ENCODE measurements around the gene COMMD6. TPM values are rescaled to one million over a fixed set of nuclear protein-coding genes. Genes with fewer than 3 reads are reported as not detected.

Gene COMMD6
- total RNA-seq, 2 experiments from 2014 or later = 81.3 to 87.6 TPM

GRCh38 chr13:75489502-75490263, 48.0 kb downstream of the COMMD6 start:
- no peak overlapping the region for H2AFZ ChIP-seq (ENCODE audit: low read length)
- H3K27ac ChIP-seq (ENCODE audit: low read depth, low read length, poor library complexity, severe bottlenecking) = no peak overlapping the region
- no peaks in the 10 kb centered on the region for H3K79me2 ChIP-seq (ENCODE audit: insufficient read depth, low read depth, low read length)
- no TSS peak for BruUV-seq (replicated peaks)
- no peak for DNase-seq (ENCODE audit: low spot score)
- ChIA-PET POLR2A (interaction anchor here (0.6 to 0.7 kb wide), 2 partner anchors 189 to 783 kb away, joined by 3 read pairs; no protein-coding TSS in a partner anchor), CTCF (ENCODE audit: unreplicated experiment) (no interaction called here)
- no peaks in the 10 kb centered on the region for H3K4me1 ChIP-seq (ENCODE audit: insufficient read depth, low read length, poor library complexity, severe bottlenecking)
- H3K4me3 ChIP-seq (ENCODE audit: low read depth, low read length, poor library complexity, severe bottlenecking) = no peak overlapping the region
- H3K9me3 ChIP-seq (ENCODE audit: low read length) = no peaks in the 10 kb centered on the region
- no peaks in the 10 kb centered on the region for H3K9me2 ChIP-seq (ENCODE audit: insufficient read depth, low read length)
- no peaks in the 10 kb centered on the region for H4K20me1 ChIP-seq (ENCODE audit: insufficient read depth, low read length)
- H3K4me2 ChIP-seq (ENCODE audit: low read length) = no peak overlapping the region
- intact Hi-C loops (cut with micrococcal nuclease; ENCODE audit: unreplicated experiment) = no loop called here
- no peaks in the 10 kb centered on the region for H3K36me3 ChIP-seq (ENCODE audit: insufficient read depth, low read length)
- TF ChIP-seq CTCF (conservative IDR thresholded peaks at IDR 0.05; ENCODE audit: low read length) (no peak), EZH2phosphoT487 (IDR thresholded peaks at IDR 0.05; ENCODE audit: borderline replicate concordance, low read depth, low read length) (no peak)

GRCh38 chr13:75486146-75487062, 51.2 kb downstream of the COMMD6 start:
- ChIA-PET POLR2A (interaction anchor here (0.5 to 1.5 kb wide), 5 partner anchors 12 to 56 kb away, joined by 3 to 6 read pairs (median 5); no protein-coding TSS in a partner anchor), CTCF (ENCODE audit: unreplicated experiment) (no interaction called here)
- H4K20me1 ChIP-seq (ENCODE audit: insufficient read depth, low read length) = no peaks in the 10 kb centered on the region
- H2AFZ ChIP-seq (ENCODE audit: low read length) = no peak overlapping the region
- no peak for DNase-seq (ENCODE audit: low spot score)
- H3K4me2 ChIP-seq (ENCODE audit: low read length) = no peak overlapping the region
- BruUV-seq (replicated peaks) = no TSS peak
- H3K27ac ChIP-seq (ENCODE audit: low read depth, low read length, poor library complexity, severe bottlenecking) = no peak overlapping the region
- H3K4me3 ChIP-seq (ENCODE audit: low read depth, low read length, poor library complexity, severe bottlenecking) = no peak overlapping the region
- no peaks in the 10 kb centered on the region for H3K9me3 ChIP-seq (ENCODE audit: low read length)
- TF ChIP-seq EZH2phosphoT487 (IDR thresholded peaks at IDR 0.05; ENCODE audit: borderline replicate concordance, low read depth, low read length) (no peak), CTCF (conservative IDR thresholded peaks at IDR 0.05; ENCODE audit: low read length) (no peak)
- H3K4me1 ChIP-seq (ENCODE audit: insufficient read depth, low read length, poor library complexity, severe bottlenecking) = peaks cover 7% of the 10 kb centered on the region
- no peaks in the 10 kb centered on the region for H3K79me2 ChIP-seq (ENCODE audit: insufficient read depth, low read depth, low read length)
- intact Hi-C loops (cut with micrococcal nuclease; ENCODE audit: unreplicated experiment) = no loop called here
- H3K36me3 ChIP-seq (ENCODE audit: insufficient read depth, low read length) = no peaks in the 10 kb centered on the region
- H3K9me2 ChIP-seq (ENCODE audit: insufficient read depth, low read length) = no peaks in the 10 kb centered on the region

Measured in OCI-LY7 (cell line).